ENCODE results near the gene PCDHB16.
"Not testable (repeated sequence)": the region's sequence is repeated elsewhere in the genome, so short reads cannot be mapped to it uniquely, and the experiment has no call there.

DNA sequence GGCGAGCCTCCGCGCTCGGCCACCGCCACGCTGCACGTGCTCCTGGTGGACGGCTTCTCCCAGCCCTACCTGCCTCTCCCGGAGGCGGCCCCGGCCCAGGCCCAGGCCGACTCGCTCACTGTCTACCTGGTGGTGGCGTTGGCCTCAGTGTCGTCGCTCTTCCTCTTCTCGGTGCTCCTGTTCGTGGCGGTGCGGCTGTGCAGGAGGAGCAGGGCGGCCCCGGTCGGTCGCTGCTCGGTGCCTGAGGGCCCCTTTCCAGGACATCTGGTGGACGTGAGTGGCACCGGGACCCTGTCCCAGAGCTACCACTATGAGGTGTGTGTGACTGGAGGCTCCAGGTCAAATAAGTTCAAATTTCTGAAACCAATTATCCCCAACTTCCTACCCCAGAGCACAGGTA, 28.7 kb downstream of the PCDHB16 start:
- not testable (repeated sequence) for TF ChIP-seq KLF1 (tag by site-specific recombination; IDR thresholded peaks at IDR 0.05); MZF1 (tag by site-specific recombination; IDR thresholded peaks at IDR 0.05; ENCODE audit: borderline replicate concordance); ZFP41 (tag by site-specific recombination; IDR thresholded peaks at IDR 0.05; ENCODE audit: borderline replicate concordance); MYNN (tag by site-specific recombination; IDR thresholded peaks at IDR 0.05; ENCODE audit: borderline replicate concordance); HOXA7 (CRISPR knock-in tag; IDR thresholded peaks at IDR 0.05; ENCODE audit: borderline replicate concordance); ZNF211 (tag by site-specific recombination; IDR thresholded peaks at IDR 0.05; ENCODE audit: low read depth)
- TF ChIP-seq, protein P1, sequence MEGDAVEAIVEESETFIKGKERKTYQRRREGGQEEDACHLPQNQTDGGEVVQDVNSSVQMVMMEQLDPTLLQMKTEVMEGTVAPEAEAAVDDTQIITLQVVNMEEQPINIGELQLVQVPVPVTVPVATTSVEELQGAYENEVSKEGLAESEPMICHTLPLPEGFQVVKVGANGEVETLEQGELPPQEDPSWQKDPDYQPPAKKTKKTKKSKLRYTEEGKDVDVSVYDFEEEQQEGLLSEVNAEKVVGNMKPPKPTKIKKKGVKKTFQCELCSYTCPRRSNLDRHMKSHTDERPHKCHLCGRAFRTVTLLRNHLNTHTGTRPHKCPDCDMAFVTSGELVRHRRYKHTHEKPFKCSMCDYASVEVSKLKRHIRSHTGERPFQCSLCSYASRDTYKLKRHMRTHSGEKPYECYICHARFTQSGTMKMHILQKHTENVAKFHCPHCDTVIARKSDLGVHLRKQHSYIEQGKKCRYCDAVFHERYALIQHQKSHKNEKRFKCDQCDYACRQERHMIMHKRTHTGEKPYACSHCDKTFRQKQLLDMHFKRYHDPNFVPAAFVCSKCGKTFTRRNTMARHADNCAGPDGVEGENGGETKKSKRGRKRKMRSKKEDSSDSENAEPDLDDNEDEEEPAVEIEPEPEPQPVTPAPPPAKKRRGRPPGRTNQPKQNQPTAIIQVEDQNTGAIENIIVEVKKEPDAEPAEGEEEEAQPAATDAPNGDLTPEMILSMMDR (tag by site-specific recombination; IDR thresholded peaks at IDR 0.05): not testable (repeated sequence)
